Transverse colon (tissue), 4 donors: ENCODE data around the gene BORCS5. TPM values are rescaled to one million over a fixed set of nuclear protein-coding genes. Genes with fewer than 3 reads are reported as not detected.
A peak's percentile ranks its signal among the peaks of the same experiment; 100 is the strongest.

Source experiments
- DNase-seq: peaks from one replicate; pipeline ENCODE4 v3.0.0-alpha.2; 2019
- H3K27ac ChIP-seq, 4 donors: fragments of 200-600 bp; sonication (generic); 2 replicates each; pipeline ENCODE4 v1.5.1; 2016 to 2018; ENCODE audit warnings: inconsistent platforms in 4 of 4
- H3K27me3 ChIP-seq: fragments of 200-600 bp; sonication (generic); 2 replicates; pipeline ENCODE4 v1.5.1; 2017; ENCODE audit warnings: inconsistent platforms
- H3K36me3 ChIP-seq, 4 donors: fragments of 200-600 bp; sonication (generic); 2 replicates each; pipeline ENCODE4 v1.5.1; 2017 to 2019; ENCODE audit warnings: inconsistent platforms in 4 of 4
- H3K4me1 ChIP-seq, 4 donors: fragments of 200-600 bp; sonication (generic); 2 replicates each; pipeline ENCODE4 v1.5.1; 2017 to 2020; ENCODE audit warnings: inconsistent platforms in 4 of 4
- H3K4me3 ChIP-seq, 4 donors: fragments of 200-600 bp; sonication (generic); 1 replicate in 1 of 4; 2 replicates in 3 of 4; pipeline versions ENCODE4 v1.5.1 to v1.6.1; 2017 to 2019; ENCODE audit warnings: inconsistent platforms in 4 of 4
- H3K9me3 ChIP-seq, 2 donors: fragments of 200-600 bp; sonication (generic); 2 replicates each; pipeline ENCODE4 v1.5.1; 2017 to 2019; ENCODE audit warnings: inconsistent platforms in 2 of 2
- EP300 ChIP-seq: sonication (generic); formaldehyde crosslinking; IDR thresholded peaks from one replicate; pipeline ENCODE4 v1.6.1; 2017; ENCODE audit warnings: antibody characterized with exemption, low read depth
- POLR2A ChIP-seq: fragments of 450-650 bp; IDR thresholded peaks from one replicate; pipeline ENCODE4 v1.6.1; 2016; ENCODE audit warnings: antibody characterized with exemption, mild to moderate bottlenecking, moderate library complexity
- POLR2AphosphoS5 ChIP-seq, 3 donors: sonication (generic); formaldehyde crosslinking; IDR thresholded peaks; one replicate each; pipeline ENCODE4 v1.6.1; 2016; ENCODE audit warnings: antibody characterized with exemption in 3 of 3
- WGBS, 2 donors: methylation state at CpG; one replicate each; pipeline ENCODE4 v1.1.5; 2018; ENCODE audit warnings: low coverage in 1 of 2; 5-methylcytosine and 5-hydroxymethylcytosine counted together
- in situ Hi-C, 4 donors: fragments of 200-750 bp; cut with MboI; loops; one replicate each; pipeline versions ENCODE4 v1.15.0 to v1.15.1; 2017; ENCODE audit warnings: low sequenced_read_pairs in 3 of 4, low pct_ligation_motif_present in 1 of 4, low pct_unique_long_range_greater_than_20kb in 1 of 4
- intact Hi-C: fragments of 100-400 bp; cut with DNase I; formaldehyde crosslinking; loops from one replicate; pipeline ENCODE4 v1.15.1; 2023; ENCODE audit warnings: low total_unique reads
- total RNA-seq, 4 donors: library from RNA; depleted of rRNA; stranded (reverse); fragments of >200 nt; gene quantifications; one replicate each; pipeline ENCODE4 v1.1.0, GENCODE V29; 2016
- TF ChIP-seq, protein P1 (sequence below), 5 experiments: fragments of 200-600 bp in 3 of 5; fragments of 450-650 bp in 2 of 5; sonication (generic) in 3 of 5; IDR thresholded peaks; 1 replicate in 2 of 5; 2 replicates in 3 of 5; pipeline ENCODE4 v1.5.1; 2016 to 2017; ENCODE audit warnings: antibody characterized with exemption in 5 of 5, inconsistent platforms in 3 of 5, mild to moderate bottlenecking in 2 of 5, moderate library complexity in 1 of 5

The BORCS5 gene
- total RNA-seq, 4 donors from 2014 or later: 8.5 to 52.7 (median 21.3) TPM

GRCh38 chr12:12392413-12392812, 35.5 kb downstream of the BORCS5 start:
- Histone ChIP-seq H3K27me3 (no peaks in the 10 kb centered on the region), H3K9me3 (no peaks in the 10 kb centered on the region), H3K4me1 (peaks cover 0 to 3% (median 0%) of the 10 kb centered on the region in 4 donors), H3K4me3 (no peak overlapping the region), H3K27ac (no peak overlapping the region), H3K36me3 (no peaks in the 10 kb centered on the region)
- intact Hi-C loops (no loop called here), in situ Hi-C loops (loop anchor here in 2 of 4 donors (25.0 kb wide), 2 partner anchors 170 to 320 kb away; partner anchors contain the start of genes CDKN1B (in 1 of the 2) and DUSP16 (in 1 of the 2))
- TF ChIP-seq POLR2AphosphoS5 (IDR thresholded peaks at IDR 0.05): no peak
- no peak for DNase-seq
- 67 to 69% methylated on average over 2 of the region's 2 CpGs for WGBS, 2 donors

DNA sequence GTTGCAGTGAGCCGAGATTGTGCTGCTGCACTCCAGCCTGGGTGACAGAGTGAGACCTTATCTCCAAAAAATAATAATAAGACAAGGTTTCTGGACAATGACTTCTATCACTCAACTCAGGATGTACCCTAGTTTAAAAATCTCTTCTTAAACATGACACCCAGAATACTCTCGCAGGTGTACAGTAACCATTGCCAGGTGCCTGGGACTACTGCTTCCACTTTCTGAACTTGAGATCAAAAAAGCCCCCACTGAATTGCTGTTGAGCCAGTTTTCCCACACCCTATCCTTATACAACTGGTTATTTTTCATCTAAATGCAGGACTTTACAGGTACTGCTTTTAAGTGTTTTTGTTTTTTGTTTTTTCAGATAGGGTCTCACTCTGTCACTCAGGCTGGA, 36.3 kb downstream of the BORCS5 start:
- in situ Hi-C loops (loop anchor here in 2 of 4 donors (25.0 kb wide), 2 partner anchors 169 to 319 kb away; partner anchors contain the start of genes CDKN1B (in 1 of the 2) and DUSP16 (in 1 of the 2)), intact Hi-C loops (loop anchor here (1.0 kb wide), 1 partner anchor 16 kb away; no protein-coding TSS in a partner anchor)
- H3K27me3 ChIP-seq: no peaks in the 10 kb centered on the region

GRCh38 chr12:12396694-12397093, 39.8 kb downstream of the BORCS5 start:
- TF ChIP-seq POLR2A: no peak
- no peak for TF ChIP-seq EP300
- TF ChIP-seq POLR2AphosphoS5 (IDR thresholded peaks at IDR 0.05): no peak
- TF ChIP-seq, protein P1, sequence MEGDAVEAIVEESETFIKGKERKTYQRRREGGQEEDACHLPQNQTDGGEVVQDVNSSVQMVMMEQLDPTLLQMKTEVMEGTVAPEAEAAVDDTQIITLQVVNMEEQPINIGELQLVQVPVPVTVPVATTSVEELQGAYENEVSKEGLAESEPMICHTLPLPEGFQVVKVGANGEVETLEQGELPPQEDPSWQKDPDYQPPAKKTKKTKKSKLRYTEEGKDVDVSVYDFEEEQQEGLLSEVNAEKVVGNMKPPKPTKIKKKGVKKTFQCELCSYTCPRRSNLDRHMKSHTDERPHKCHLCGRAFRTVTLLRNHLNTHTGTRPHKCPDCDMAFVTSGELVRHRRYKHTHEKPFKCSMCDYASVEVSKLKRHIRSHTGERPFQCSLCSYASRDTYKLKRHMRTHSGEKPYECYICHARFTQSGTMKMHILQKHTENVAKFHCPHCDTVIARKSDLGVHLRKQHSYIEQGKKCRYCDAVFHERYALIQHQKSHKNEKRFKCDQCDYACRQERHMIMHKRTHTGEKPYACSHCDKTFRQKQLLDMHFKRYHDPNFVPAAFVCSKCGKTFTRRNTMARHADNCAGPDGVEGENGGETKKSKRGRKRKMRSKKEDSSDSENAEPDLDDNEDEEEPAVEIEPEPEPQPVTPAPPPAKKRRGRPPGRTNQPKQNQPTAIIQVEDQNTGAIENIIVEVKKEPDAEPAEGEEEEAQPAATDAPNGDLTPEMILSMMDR (IDR thresholded peaks at IDR 0.05): no peak
- H3K36me3 ChIP-seq: no peaks in the 10 kb centered on the region
- in situ Hi-C loops: loop anchor here in 2 of 4 donors (25.0 kb wide), 2 partner anchors 166 to 316 kb away; partner anchors contain the start of genes CDKN1B (in 1 of the 2) and DUSP16 (in 1 of the 2)
- H3K9me3 ChIP-seq: no peaks in the 10 kb centered on the region
- intact Hi-C loops: no loop called here
- no peak overlapping the region for H3K4me3 ChIP-seq
- 97 to 98% methylated on average over 4 of the region's 4 CpGs for WGBS, 2 donors
- no peak overlapping the region for H3K27ac ChIP-seq
- no peaks in the 10 kb centered on the region for H3K27me3 ChIP-seq
- no peak for DNase-seq
- peaks cover 0 to 5% (median 0%) of the 10 kb centered on the region in 4 donors for H3K4me1 ChIP-seq

More for the DNA sequence above, 36.3 kb downstream of the BORCS5 start:
- TF ChIP-seq EP300 (no peak), POLR2AphosphoS5 (IDR thresholded peaks at IDR 0.05) (no peak), POLR2A (no peak)
- TF ChIP-seq, protein P1 (IDR thresholded peaks at IDR 0.05): no peak
- no peaks in the 10 kb centered on the region for H3K36me3 ChIP-seq
- no peak for DNase-seq
- peaks cover 0 to 5% (median 0%) of the 10 kb centered on the region in 4 donors for H3K4me1 ChIP-seq
- H3K9me3 ChIP-seq: no peaks in the 10 kb centered on the region
- no peak overlapping the region for H3K4me3 ChIP-seq
- 91 to 100% methylated on average over 1 to 2 of the region's 2 CpGs for WGBS, 2 donors
- H3K27ac ChIP-seq: no peak overlapping the region

GRCh38 chr12:12397184-12397583, 40.3 kb downstream of the BORCS5 start:
- H3K36me3 ChIP-seq: no peaks in the 10 kb centered on the region
- no peak for DNase-seq
- no peak overlapping the region for H3K4me3 ChIP-seq
- H3K4me1 ChIP-seq: peaks cover 0 to 6% (median 0%) of the 10 kb centered on the region in 4 donors
- TF ChIP-seq, protein P1 (IDR thresholded peaks at IDR 0.05): no peak
- TF ChIP-seq POLR2AphosphoS5 (IDR thresholded peaks at IDR 0.05) (no peak), EP300 (no peak), POLR2A (no peak)
- H3K27me3 ChIP-seq: no peaks in the 10 kb centered on the region
- intact Hi-C loops: no loop called here
- H3K27ac ChIP-seq: peak overlapping the region in 2 of 4 donors; percentile 35 to 49
- WGBS, 2 donors: 97 to 98% methylated on average over 5 of the region's 5 CpGs
- no peaks in the 10 kb centered on the region for H3K9me3 ChIP-seq
- in situ Hi-C loops: loop anchor here in 2 of 4 donors (25.0 kb wide), 2 partner anchors 165 to 315 kb away; partner anchors contain the start of genes CDKN1B (in 1 of the 2) and DUSP16 (in 1 of the 2)
